ENCODE results near the gene CPXM2.

Gene CPXM2

GRCh38 chr10:123795196-123795780 lies 96.3 kb downstream of the CPXM2 start:
- no peak for DNase-seq

- no peak for DNase-seq
These were observed 99.2 kb downstream of the CPXM2 start for GRCh38 chr10:123792248-123792978.

GRCh38 chr10:123790132-123790885 lies 101.3 kb downstream of the CPXM2 start:
- DNase-seq: no peak

GRCh38 chr10:123788981-123789380 lies 102.6 kb downstream of the CPXM2 start:
- no peak for DNase-seq

- DNase-seq: no peak
These were observed 104.0 kb downstream of the CPXM2 start for GRCh38 chr10:123787566-123787965.

GRCh38 chr10:123786896-123787295 lies 104.7 kb downstream of the CPXM2 start:
- no peak for DNase-seq

- no peak for DNase-seq
These were observed 105.3 kb downstream of the CPXM2 start for GRCh38 chr10:123786306-123786705.

GRCh38 chr10:123784646-123785045 lies 107.0 kb downstream of the CPXM2 start:
- no peak for DNase-seq

GRCh38 chr10:123784216-123784615 lies 107.4 kb downstream of the CPXM2 start:
- DNase-seq: no peak

GRCh38 chr10:123783296-123783695 lies 108.3 kb downstream of the CPXM2 start:
- no peak for DNase-seq

- no peak for DNase-seq
These were observed 109.1 kb downstream of the CPXM2 start for GRCh38 chr10:123782549-123782948.

- no peak for DNase-seq
These were observed 109.6 kb downstream of the CPXM2 start for GRCh38 chr10:123781956-123782500.

GRCh38 chr10:123781324-123781900 lies 110.2 kb downstream of the CPXM2 start:
- no peak for DNase-seq

GRCh38 chr10:123778719-123779517 lies 112.7 kb downstream of the CPXM2 start:
- no peak for DNase-seq

GRCh38 chr10:123777881-123778280 lies 113.7 kb downstream of the CPXM2 start:
- DNase-seq: no peak

GRCh38 chr10:123774132-123774742 lies 117.4 kb downstream of the CPXM2 start:
- no peak for DNase-seq

GRCh38 chr10:123772645-123773508 lies 118.7 kb downstream of the CPXM2 start:
- DNase-seq: no peak

- no peak for DNase-seq
These were observed 119.5 kb downstream of the CPXM2 start for GRCh38 chr10:123771877-123772644.

- DNase-seq: no peak
These were observed 122.0 kb downstream of the CPXM2 start for GRCh38 chr10:123769647-123770046.

- no peak for DNase-seq
These were observed 124.8 kb downstream of the CPXM2 start for GRCh38 chr10:123766761-123767160.

Data from SIG-M5 (cell line).